Stimulated activated CD4-positive, alpha-beta T cell treated with anti-CD3 and anti-CD28 coated beads, Interleukin-12 subunit alpha, Interleukin-12 subunit beta, amount 100 ng/mL, for 4 hours (primary cell): ENCODE measurements around the gene HDLBP.

Source experiments
- DNase-seq: peaks from one replicate; pipeline ENCODE4 v3.0.0-alpha.2; 2020

The HDLBP gene

GRCh38 chr2:241273210-241274020 is 42.1 kb downstream of the HDLBP start:
- DNase-seq, result no peak

GRCh38 chr2:241272303-241273209 is 42.9 kb downstream of the HDLBP start:
- DNase-seq, result peak; percentile 56

GRCh38 chr2:241271706-241272302 is 43.7 kb downstream of the HDLBP start:
- DNase-seq, result peak; percentile 56

- DNase-seq, result no peak
Measured at GRCh38 chr2:241270531-241270930, 44.9 kb downstream of the HDLBP start.

- no peak for DNase-seq
Measured at GRCh38 chr2:241269707-241270520, 45.6 kb downstream of the HDLBP start.

- DNase-seq, result no peak
Measured at GRCh38 chr2:241268716-241269445, 46.6 kb downstream of the HDLBP start.

GRCh38 chr2:241268306-241268705 is 47.2 kb downstream of the HDLBP start:
- DNase-seq, result no peak

- DNase-seq, result no peak
Measured at GRCh38 chr2:241267249-241268067, 48.0 kb downstream of the HDLBP start.

- no peak for DNase-seq
Measured at GRCh38 chr2:241265506-241265905, 50.0 kb downstream of the HDLBP start.

GRCh38 chr2:241263061-241263460 is 52.4 kb downstream of the HDLBP start:
- DNase-seq, result no peak

- no peak for DNase-seq
Measured at GRCh38 chr2:241261628-241262027, 53.8 kb downstream of the HDLBP start.

GRCh38 chr2:241260911-241261310 is 54.6 kb downstream of the HDLBP start:
- no peak for DNase-seq

- DNase-seq, result no peak
Measured at GRCh38 chr2:241258505-241259280, 56.8 kb downstream of the HDLBP start.

GRCh38 chr2:241257419-241258032 is 57.9 kb downstream of the HDLBP start:
- no peak for DNase-seq

- DNase-seq, result no peak
Measured at GRCh38 chr2:241256168-241256545, 59.3 kb downstream of the HDLBP start.

GRCh38 chr2:241255542-241256167 is 59.8 kb downstream of the HDLBP start:
- no peak for DNase-seq

GRCh38 chr2:241254904-241255351 is 60.5 kb downstream of the HDLBP start:
- DNase-seq, result no peak

GRCh38 chr2:241252778-241253475 is 62.5 kb downstream of the HDLBP start:
- no peak for DNase-seq
